Lung (tissue), 12 donors: ENCODE measurements around the gene VWCE. TPM values are rescaled to one million over a fixed set of nuclear protein-coding genes. Genes with fewer than 3 reads are reported as not detected.

Experiments used
- ATAC-seq: fragments of 200-7000 bp; cut with Tn5 transposase; one replicate; pipeline ENCODE4 v1.9.1; 2020; ENCODE audit warnings: moderate number of reproducible peaks; ENCODE audit not compliant: insufficient read depth, low FRiP score
- DNase-seq, 3 donors: peaks; one replicate each; pipeline ENCODE4 v3.0.0-alpha.2; 2013 to 2017
- H3K27ac ChIP-seq, 2 donors: one replicate each; pipeline ENCODE4 v1.5.1; 2013; ENCODE audit warnings: mild to moderate bottlenecking in 2 of 2, moderate library complexity in 2 of 2, control low read depth in 1 of 2, inconsistent platforms in 1 of 2, low read depth in 1 of 2, low read length in 1 of 2
- H3K27me3 ChIP-seq, 3 donors: one replicate each; pipeline ENCODE4 v1.5.1; 2013; ENCODE audit warnings: low read length in 2 of 3; ENCODE audit not compliant: control insufficient read depth in 3 of 3, insufficient read depth in 3 of 3
- H3K36me3 ChIP-seq, 4 donors: one replicate each; pipeline ENCODE4 v1.5.1; 2013; ENCODE audit warnings: low read length in 4 of 4, mild to moderate bottlenecking in 1 of 4, moderate library complexity in 1 of 4; ENCODE audit not compliant: control insufficient read depth in 4 of 4, insufficient read depth in 4 of 4
- H3K4me1 ChIP-seq, 5 donors: one replicate each; pipeline ENCODE4 v1.5.1; 2013; ENCODE audit warnings: low read length in 5 of 5, mild to moderate bottlenecking in 2 of 5, moderate library complexity in 1 of 5; ENCODE audit not compliant: control insufficient read depth in 5 of 5, insufficient read depth in 5 of 5
- H3K4me3 ChIP-seq: one replicate; pipeline ENCODE4 v1.5.1; 2013; ENCODE audit warnings: mild to moderate bottlenecking, control low read depth, moderate library complexity
- H3K9ac ChIP-seq, 2 donors: one replicate each; pipeline ENCODE4 v1.5.1; 2013; ENCODE audit warnings: low read length in 2 of 2, control low read depth in 1 of 2; ENCODE audit not compliant: insufficient read depth in 1 of 2
- H3K9me3 ChIP-seq, 4 donors: one replicate each; pipeline ENCODE4 v1.5.1; 2013; ENCODE audit warnings: low read length in 3 of 4, mild to moderate bottlenecking in 1 of 4, moderate library complexity in 1 of 4; ENCODE audit not compliant: control insufficient read depth in 4 of 4, insufficient read depth in 3 of 4
- CTCF ChIP-seq: IDR thresholded peaks from 2 replicates; pipeline ENCODE4 v1.5.1; 2012; ENCODE audit warnings: mild to moderate bottlenecking; ENCODE audit errors: control extremely low read depth, extremely low read depth
- WGBS, 2 donors: extraction: QIAGEN DNeasy Blood & Tissue Kit; methylation state at CpG; one replicate each; pipeline ENCODE4 v1.1.7; 2013; 5-methylcytosine and 5-hydroxymethylcytosine counted together
- polyA plus RNA-seq, 2 donors: library from polyadenylated mRNA; stranded (reverse); fragments of 200-250 nt; gene quantifications; one replicate each; pipeline ENCODE4 v1.2.1, GENCODE V29; 2013
- total RNA-seq, 2 donors: library from RNA; depleted of rRNA in 1 of 2; stranded (reverse); fragments of >200 nt in 1 of 2; gene quantifications; one replicate each; pipeline ENCODE4 v1.2.1, GENCODE V29; 2014 to 2021
- donor health status: control.
- donor health status: control.
- donor health status: Bipolar disorder and iron deficiency.
- donor health status: healthy.
- donor health status: DM: yes; HTN: yes; CAD: no.

The VWCE gene
- total and polyA plus RNA-seq, 4 donors: 0.13 to 1.2 (median 0.60) TPM

GRCh38 chr11:61266602-61267001 is 28.5 kb downstream of the VWCE start:
- Histone ChIP-seq H3K27ac (no peak overlapping the region), H3K36me3 (no peaks in the 10 kb centered on the region), H3K27me3 (no peaks in the 10 kb centered on the region), H3K9me3 (no peaks in the 10 kb centered on the region), H3K4me3 (no peak overlapping the region), H3K4me1 (no peaks in the 10 kb centered on the region), H3K9ac (no peak overlapping the region)
- 72 to 85% methylated on average over 4 of the region's 4 CpGs for WGBS, 2 donors
- no peak for ATAC-seq
- TF ChIP-seq CTCF: no peak
- no peak for DNase-seq

- no peaks in the 10 kb centered on the region for H3K9me3 ChIP-seq
- H3K27ac ChIP-seq: no peak overlapping the region
- 92 to 95% methylated on average over 14 of the region's 14 CpGs for WGBS, 2 donors
- no peaks in the 10 kb centered on the region for H3K4me1 ChIP-seq
- DNase-seq: no peak
- H3K36me3 ChIP-seq: no peaks in the 10 kb centered on the region
- no peak overlapping the region for H3K9ac ChIP-seq
- no peak overlapping the region for H3K4me3 ChIP-seq
- TF ChIP-seq CTCF: no peak
- no peak for ATAC-seq
- H3K27me3 ChIP-seq: no peaks in the 10 kb centered on the region
These were observed 29.8 kb downstream of the VWCE start for GRCh38 chr11:61265357-61265756.

DNA sequence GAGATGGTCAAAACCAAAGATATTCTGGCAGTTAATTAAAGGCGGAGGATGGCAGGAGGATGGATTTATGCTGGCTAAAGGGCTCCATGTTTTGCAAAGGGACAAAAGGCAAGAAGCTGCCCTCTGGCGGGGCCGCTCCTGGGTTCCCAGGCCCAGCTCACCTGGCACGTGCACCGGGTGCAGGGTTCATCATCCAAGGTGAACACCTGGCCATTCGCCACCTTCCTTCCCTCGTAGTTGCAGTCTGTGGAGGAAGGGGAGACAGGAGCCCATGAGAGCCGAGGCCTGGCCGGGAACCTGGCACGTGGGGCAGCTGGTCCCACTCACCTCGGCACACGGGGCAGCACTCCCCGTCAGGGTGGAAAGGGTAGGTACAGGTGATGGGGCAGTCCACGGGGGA is 30.3 kb downstream of the VWCE start:
- 93 to 95% methylated on average over 14 of the region's 14 CpGs for WGBS, 2 donors
- no peak overlapping the region for H3K9ac ChIP-seq
- ATAC-seq: no peak
- no peak overlapping the region for H3K27ac ChIP-seq
- no peaks in the 10 kb centered on the region for H3K9me3 ChIP-seq
- no peaks in the 10 kb centered on the region for H3K27me3 ChIP-seq
- H3K36me3 ChIP-seq: no peaks in the 10 kb centered on the region
- DNase-seq: no peak
- H3K4me1 ChIP-seq: no peaks in the 10 kb centered on the region
- H3K4me3 ChIP-seq: no peak overlapping the region
- no peak for TF ChIP-seq CTCF

GRCh38 chr11:61264371-61264770 is 30.7 kb downstream of the VWCE start:
- DNase-seq: no peak
- Histone ChIP-seq H3K9me3 (no peaks in the 10 kb centered on the region), H3K4me3 (no peak overlapping the region), H3K4me1 (no peaks in the 10 kb centered on the region), H3K27ac (no peak overlapping the region), H3K36me3 (no peaks in the 10 kb centered on the region), H3K27me3 (peaks cover 0 to 2% (median 0%) of the 10 kb centered on the region in 3 donors), H3K9ac (no peak overlapping the region)
- ATAC-seq: no peak
- TF ChIP-seq CTCF: no peak
- 93% methylated on average over 6 of the region's 6 CpGs for WGBS, 2 donors
